Osteoblast (primary cell): Measurements from ENCODE around the gene ASTL. TPM values are rescaled to one million over a fixed set of nuclear protein-coding genes. Genes with fewer than 3 reads are reported as not detected.

ENCODE experiments used
- DNase-seq: peaks from one replicate; pipeline ENCODE4 v3.0.0; 2011; ENCODE audit warnings: low spot score, mixed read lengths; ENCODE audit not compliant: insufficient read length; ENCODE audit errors: missing footprints
- H2AFZ ChIP-seq: 2 replicates; pipeline ENCODE4 v1.6.0; 2011; ENCODE audit warnings: mild to moderate bottlenecking, low read length
- H3K27ac ChIP-seq: 2 replicates; pipeline ENCODE4 v1.5.1; 2011; ENCODE audit warnings: mild to moderate bottlenecking, low read depth, low read length, moderate library complexity
- H3K27me3 ChIP-seq: 2 replicates; pipeline ENCODE4 v1.6.0; 2012; ENCODE audit warnings: mild to moderate bottlenecking, control low read depth, inconsistent platforms, low read length, moderate library complexity; ENCODE audit not compliant: insufficient read depth
- H3K36me3 ChIP-seq: 2 replicates; pipeline ENCODE4 v1.5.1; 2011; ENCODE audit warnings: mild to moderate bottlenecking, low read length, control low read depth, moderate library complexity; ENCODE audit not compliant: insufficient read depth
- H3K4me1 ChIP-seq: 2 replicates; pipeline ENCODE4 v1.5.1; 2011; ENCODE audit warnings: mild to moderate bottlenecking, low read length, control low read depth, moderate library complexity; ENCODE audit not compliant: insufficient read depth
- H3K4me2 ChIP-seq: 2 replicates; pipeline ENCODE4 v1.6.0; 2011; ENCODE audit warnings: mild to moderate bottlenecking, low read length; ENCODE audit not compliant: insufficient read depth
- H3K4me3 ChIP-seq: fragments of 200-600 bp; sonication (generic); 3 replicates; pipeline ENCODE4 v1.5.1; 2012; ENCODE audit warnings: mild to moderate bottlenecking, low read length, inconsistent platforms; ENCODE audit not compliant: insufficient read depth
- H3K79me2 ChIP-seq: 2 replicates; pipeline ENCODE4 v1.6.0; 2012; ENCODE audit warnings: mild to moderate bottlenecking, low read length, control low read depth, inconsistent platforms; ENCODE audit not compliant: insufficient read depth
- H3K9me3 ChIP-seq: 2 replicates; pipeline ENCODE4 v1.5.1; 2011; ENCODE audit warnings: low read depth, low read length, control low read depth
- H4K20me1 ChIP-seq: 2 replicates; pipeline ENCODE4 v1.6.0; 2012; ENCODE audit warnings: mild to moderate bottlenecking, low read length, control low read depth; ENCODE audit not compliant: insufficient read depth
- CTCF ChIP-seq: IDR thresholded peaks from 2 replicates; pipeline ENCODE4 v1.5.1; 2011; ENCODE audit warnings: mild to moderate bottlenecking, low read depth, low read length, moderate library complexity; ENCODE audit errors: extremely low read depth
- total RNA-seq: library from RNA; depleted of rRNA; stranded (reverse); fragments of >200 nt; gene quantifications from 2 replicates; pipeline ENCODE4 v1.2.3, GENCODE V29; 2012

ASTL gene
- total RNA-seq, 1 donor: not detected

GRCh38 chr2:96147593-96148201 is 9.4 kb upstream of the ASTL start:
- H3K27ac ChIP-seq: peak overlapping the region; percentile 66
- no peaks in the 10 kb centered on the region for H3K9me3 ChIP-seq
- peaks cover 3% of the 10 kb centered on the region for H4K20me1 ChIP-seq
- peak; percentile 70 for DNase-seq
- no peak overlapping the region for H2AFZ ChIP-seq
- no peaks in the 10 kb centered on the region for H3K27me3 ChIP-seq
- TF ChIP-seq CTCF: no peak
- H3K4me1 ChIP-seq: peaks cover 34% of the 10 kb centered on the region
- no peak overlapping the region for H3K4me3 ChIP-seq
- no peak overlapping the region for H3K4me2 ChIP-seq
- no peaks in the 10 kb centered on the region for H3K36me3 ChIP-seq
- peaks cover 5% of the 10 kb centered on the region for H3K79me2 ChIP-seq

- no peak overlapping the region for H3K4me3 ChIP-seq
- no peak overlapping the region for H3K4me2 ChIP-seq
- H3K79me2 ChIP-seq: peaks cover 5% of the 10 kb centered on the region
- H4K20me1 ChIP-seq: peaks cover 3% of the 10 kb centered on the region
- H3K27me3 ChIP-seq: no peaks in the 10 kb centered on the region
- TF ChIP-seq CTCF: no peak
- H3K27ac ChIP-seq: peak overlapping the region; percentile 25
- H3K9me3 ChIP-seq: no peaks in the 10 kb centered on the region
- H3K4me1 ChIP-seq: peaks cover 34% of the 10 kb centered on the region
- H3K36me3 ChIP-seq: no peaks in the 10 kb centered on the region
- peak; percentile 87 for DNase-seq
- H2AFZ ChIP-seq: no peak overlapping the region
These were observed 8.7 kb upstream of the ASTL start for GRCh38 chr2:96146881-96147592.

- Histone ChIP-seq H3K4me3 (no peak overlapping the region), H3K4me1 (peaks cover 34% of the 10 kb centered on the region), H3K79me2 (peaks cover 5% of the 10 kb centered on the region), H3K27ac (peak overlapping the region; percentile 25), H2AFZ (no peak overlapping the region), H3K4me2 (no peak overlapping the region), H4K20me1 (peaks cover 3% of the 10 kb centered on the region), H3K27me3 (no peaks in the 10 kb centered on the region), H3K36me3 (no peaks in the 10 kb centered on the region), H3K9me3 (no peaks in the 10 kb centered on the region)
- TF ChIP-seq CTCF: no peak
- peak; percentile 90 for DNase-seq
These were observed 8.0 kb upstream of the ASTL start for GRCh38 chr2:96146153-96146880.

GRCh38 chr2:96145848-96146152 is 7.5 kb upstream of the ASTL start:
- TF ChIP-seq CTCF: no peak
- Histone ChIP-seq H3K4me2 (peak overlapping the region; percentile 80), H2AFZ (no peak overlapping the region), H3K27me3 (no peaks in the 10 kb centered on the region), H3K36me3 (no peaks in the 10 kb centered on the region), H3K4me1 (peaks cover 34% of the 10 kb centered on the region), H4K20me1 (peaks cover 3% of the 10 kb centered on the region), H3K9me3 (no peaks in the 10 kb centered on the region), H3K27ac (no peak overlapping the region), H3K4me3 (peak overlapping the region; percentile 76), H3K79me2 (peaks cover 5% of the 10 kb centered on the region)
- DNase-seq: no peak
